HepG2 (cell line): ENCODE data around the gene GABRG3. TPM values are rescaled to one million over a fixed set of nuclear protein-coding genes. Genes with fewer than 3 reads are reported as not detected.

Experiments used
- ATAC-seq: fragments of 200-7000 bp; cut with Tn5 transposase; 3 replicates; pipeline ENCODE4 v1.9.1; 2020; ENCODE audit warnings: mild to moderate bottlenecking, moderate library complexity
- BruUV-seq: library from RNA; stranded (reverse); fragments of 400-500 nt; replicated peaks from 2 replicates; lab custom pipeline; 2021; lab: Mats Ljungman, UMichigan
- CTCF ChIA-PET: fragments of 300-600 bp; formaldehyde crosslinking; extraction: SDS; loops from one replicate; lab custom pipeline; 2021; ENCODE audit warnings: low total read pairs, inconsistent platforms, low intra/inter-chr PET ratio; lab: Yijun Ruan, JAX
- POLR2A ChIA-PET: fragments of 350-600 bp; sonication (Branson Sonifier 250); formaldehyde crosslinking; loops from one replicate; lab custom pipeline; 2020; ENCODE audit warnings: antibody characterized with exemption, inconsistent platforms; lab: Yijun Ruan, JAX
- DNase-seq: peaks from one replicate; pipeline ENCODE4 v3.0.0-alpha.2; 2015; ENCODE audit warnings: low spot score
- FAIRE-seq: peaks from 3 replicates; lab custom pipeline; 2011; peaks lifted over from hg19 to GRCh38; lab: Jason Lieb, UNC
- H2AFZ ChIP-seq: one replicate; pipeline ENCODE4 v1.6.1; 2011; ENCODE audit warnings: low read length, inconsistent platforms
- H3K27ac ChIP-seq: fragments of 300-600 bp; 3 replicates; pipeline ENCODE4 v1.8.0; 2011; ENCODE audit warnings: mixed run types, mild to moderate bottlenecking, mixed read lengths, low read length, inconsistent platforms; ENCODE audit not compliant: insufficient read depth; ENCODE audit errors: extremely low read length
- H3K27me3 ChIP-seq, 2 experiments: fragments of 200-600 bp in 1 of 2; 2 replicates in 1 of 2; 3 replicates in 1 of 2; pipeline versions ENCODE4 v1.6.0 to v1.8.0; 2011; ENCODE audit warnings: low read length in 2 of 2, mild to moderate bottlenecking in 2 of 2, moderate library complexity in 2 of 2, inconsistent platforms in 1 of 2; ENCODE audit not compliant: insufficient read depth in 2 of 2, control insufficient read depth in 1 of 2
- H3K36me3 ChIP-seq, 2 experiments: fragments of 200-600 bp in 1 of 2; replicated peaks in 1 of 2; 2 replicates in 1 of 2; 3 replicates in 1 of 2; pipeline versions ENCODE4 v1.5.1 to v1.8.0; 2011; ENCODE audit warnings: low read length in 2 of 2, inconsistent platforms in 1 of 2; ENCODE audit not compliant: insufficient read depth in 2 of 2, control insufficient read depth in 1 of 2
- H3K4me1 ChIP-seq: 2 replicates; pipeline ENCODE4 v1.5.1; 2012; ENCODE audit warnings: low read length, inconsistent platforms; ENCODE audit not compliant: insufficient read depth
- H3K4me2 ChIP-seq: 2 replicates; pipeline ENCODE4 v1.6.0; 2011; ENCODE audit warnings: low read depth, low read length, inconsistent platforms
- H3K4me3 ChIP-seq, 3 experiments: fragments of 200-600 bp in 1 of 3; sonication (generic), shearing (Covaris generic) in 1 of 3; replicated peaks in 1 of 3; 2 replicates each; pipeline ENCODE4 v1.5.1; 2011 to 2016; ENCODE audit warnings: low read length in 3 of 3, inconsistent platforms in 2 of 3, low read depth in 2 of 3, mild to moderate bottlenecking in 2 of 3, control low read depth in 1 of 3, mixed read lengths in 1 of 3; ENCODE audit not compliant: insufficient read depth in 1 of 3
- H3K79me2 ChIP-seq: one replicate; pipeline ENCODE4 v1.6.1; 2011; ENCODE audit warnings: low read length, inconsistent platforms; ENCODE audit not compliant: insufficient read depth
- H3K9ac ChIP-seq: 2 replicates; pipeline ENCODE4 v1.6.0; 2011; ENCODE audit warnings: mild to moderate bottlenecking, low read depth, low read length, inconsistent platforms; ENCODE audit not compliant: insufficient read depth
- H3K9me3 ChIP-seq: 2 replicates; pipeline ENCODE4 v1.5.1; 2012; ENCODE audit warnings: mild to moderate bottlenecking, low read length
- H4K20me1 ChIP-seq: 2 replicates; pipeline ENCODE4 v1.6.0; 2011; ENCODE audit warnings: inconsistent platforms, mild to moderate bottlenecking, low read length, moderate library complexity; ENCODE audit not compliant: insufficient read depth
- CHCHD3 ChIP-seq: sonication (generic); formaldehyde crosslinking; IDR thresholded peaks from 2 replicates; pipeline ENCODE4 v1.8.0; 2022; ENCODE audit warnings: mild to moderate bottlenecking, missing genetic modification reagents, moderate library complexity
- MAFF ChIP-seq: IDR thresholded peaks from 2 replicates; pipeline ENCODE4 v1.6.1; 2011; ENCODE audit warnings: low read depth, low read length, improper control_type of control experiment
- MAFK ChIP-seq, 2 experiments: IDR thresholded peaks in 1 of 2; conservative IDR thresholded peaks in 1 of 2; 2 replicates each; pipeline ENCODE4 v1.6.1; 2011; ENCODE audit warnings: improper control_type of control experiment in 2 of 2, low read length in 2 of 2
- RFX3 ChIP-seq: IDR thresholded peaks from 2 replicates; pipeline ENCODE4 v1.6.1; 2016; ENCODE audit warnings: missing biosample characterization, missing genetic modification reagents
- SUZ12 ChIP-seq: fragments of 150-350 bp; IDR thresholded peaks from 2 replicates; pipeline ENCODE4 v1.6.1; 2014; ENCODE audit warnings: low read depth, low read length
- ZNF609 ChIP-seq: sonication (generic); formaldehyde crosslinking; IDR thresholded peaks from 2 replicates; pipeline ENCODE4 v1.4.0; 2020; ENCODE audit warnings: mild to moderate bottlenecking, missing genetic modification reagents, borderline replicate concordance
- WGBS: methylation state at CpG from one replicate; pipeline ENCODE4 v1.1.6; 2017; ENCODE audit warnings: low lambda C conversion rate; 5-methylcytosine and 5-hydroxymethylcytosine counted together
- in situ Hi-C: cut with HindIII; loops from 2 replicates; pipeline ENCODE4 v1.10.0; 2017; ENCODE audit warnings: low pct_unique_long_range_greater_than_20kb; ENCODE audit not compliant: extremely low pct_ligation_motif_present
- intact Hi-C: fragments of 100-400 bp; cut with micrococcal nuclease; formaldehyde crosslinking; loops from one replicate; pipeline ENCODE4 v1.10.0; 2022; ENCODE audit not compliant: unreplicated experiment
- polyA plus RNA-seq, 8 experiments: library from polyadenylated mRNA; depleted of rRNA in 3 of 8; stranded (reverse) in 7 of 8; unstranded in 1 of 8; fragments of >200 nt; fragmentation: Illumina TruSeq in 4 of 8; extraction: Trizol in 4 of 8; gene quantifications; 2 replicates each; pipeline versions ENCODE4 v1.2.1 to v1.2.3, GENCODE V29; 2011 to 2016; ENCODE audit warnings: low read depth in 4 of 8, missing spikeins in 1 of 8, mixed read lengths in 1 of 8; ENCODE audit not compliant: insufficient read depth in 1 of 8
- total RNA-seq, 5 experiments: library from RNA; depleted of rRNA; stranded (reverse); fragments of >200 nt; fragmentation: Illumina TruSeq; extraction: Trizol; gene quantifications; 2 replicates each; pipeline ENCODE4 v1.2.3, GENCODE V29; 2016; ENCODE audit warnings: low read depth in 1 of 5

The GABRG3 gene
- total and polyA plus RNA-seq, 2 of the 13 experiments (the other 11 are each of a cell fraction or from before 2014, with no cell fraction given) = not detected

GRCh38 chr15:27429577-27429976 lies 458.6 kb downstream of the GABRG3 start (continued):
- TF ChIP-seq SUZ12 = no peak
- no peak for TF ChIP-seq CHCHD3

GRCh38 chr15:27433604-27434003 lies 462.6 kb downstream of the GABRG3 start:
- TF ChIP-seq MAFK (conservative IDR thresholded peaks at IDR 0.05 in 1 of 2, IDR thresholded peaks at IDR 0.05 in 1 of 2; ENCODE audit: low read length in 2 of 2) = peak in 1 of 2 experiments; percentile 56; a peak in 2 of 4 replicates
- TF ChIP-seq ZNF609 (CRISPR knock-in tag) = no peak
- 0 out of 2 replicates have a peak, but pooled peaks have one; percentile 18 for TF ChIP-seq MAFF
- TF ChIP-seq RFX3 (CRISPR knock-in tag) = no peak
- DNase-seq (no peak), ATAC-seq (no peak), FAIRE-seq (no peak)
- Histone ChIP-seq H3K27ac (no peak overlapping the region), H2AFZ (no peak overlapping the region), H3K4me3 (no peak overlapping the region), H3K27me3 (no peaks in the 10 kb centered on the region), H4K20me1 (no peaks in the 10 kb centered on the region), H3K9me3 (peaks cover 73% of the 10 kb centered on the region), H3K4me1 (no peaks in the 10 kb centered on the region), H3K36me3 (no peaks in the 10 kb centered on the region), H3K9ac (no peak overlapping the region), H3K79me2 (no peaks in the 10 kb centered on the region), H3K4me2 (no peak overlapping the region)
- ChIA-PET CTCF (no interaction called here), POLR2A (no interaction called here)
- in situ Hi-C loops = no loop called here
- intact Hi-C loops = no loop called here
- BruUV-seq = no TSS peak
- 19% methylated on average over 4 of the region's 4 CpGs for WGBS
